CD4-positive, alpha-beta T cell treated with Interleukin-17A for 4 hours (primary cell): ENCODE data around the gene CPNE5.
"Not testable (repeated sequence)": the region's sequence is repeated elsewhere in the genome, so short reads cannot be mapped to it uniquely, and the experiment has no call there.

Experiments
- DNase-seq: peaks from one replicate; pipeline ENCODE4 v3.0.0-alpha.2; 2020; ENCODE audit warnings: mixed read lengths

The CPNE5 gene

GRCh38 chr6:36813047-36813446 is 26.2 kb downstream of the CPNE5 start:
- not testable (repeated sequence) for DNase-seq

GRCh38 chr6:36809941-36810803 is 29.1 kb downstream of the CPNE5 start:
- no peak for DNase-seq

- no peak for DNase-seq
Measured at GRCh38 chr6:36809156-36809555, 30.1 kb downstream of the CPNE5 start.

- no peak for DNase-seq
Measured at GRCh38 chr6:36808634-36809033, 30.6 kb downstream of the CPNE5 start.

GRCh38 chr6:36807750-36808149 is 31.5 kb downstream of the CPNE5 start:
- no peak for DNase-seq

DNA sequence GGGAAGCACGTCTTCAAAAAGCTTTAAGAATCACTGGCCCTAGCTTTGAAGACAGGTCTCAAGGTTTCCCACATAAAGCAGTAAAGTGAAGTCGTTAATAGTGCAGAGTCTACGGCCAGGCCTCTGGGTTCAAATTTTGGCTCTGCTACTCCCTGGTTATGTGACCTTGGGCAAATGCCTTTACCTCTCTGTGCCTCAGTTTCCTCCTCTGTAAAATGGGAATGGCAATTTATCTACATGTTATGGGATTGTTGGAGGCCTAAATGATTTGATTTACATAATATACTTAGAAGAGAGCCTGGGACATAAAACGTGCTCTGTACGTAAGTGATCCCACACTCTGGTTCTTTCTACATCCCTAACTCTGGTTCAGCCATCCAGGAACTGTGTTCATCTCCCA is 32.1 kb downstream of the CPNE5 start:
- DNase-seq: no peak

GRCh38 chr6:36805917-36806316 is 33.3 kb downstream of the CPNE5 start:
- no peak for DNase-seq

DNA sequence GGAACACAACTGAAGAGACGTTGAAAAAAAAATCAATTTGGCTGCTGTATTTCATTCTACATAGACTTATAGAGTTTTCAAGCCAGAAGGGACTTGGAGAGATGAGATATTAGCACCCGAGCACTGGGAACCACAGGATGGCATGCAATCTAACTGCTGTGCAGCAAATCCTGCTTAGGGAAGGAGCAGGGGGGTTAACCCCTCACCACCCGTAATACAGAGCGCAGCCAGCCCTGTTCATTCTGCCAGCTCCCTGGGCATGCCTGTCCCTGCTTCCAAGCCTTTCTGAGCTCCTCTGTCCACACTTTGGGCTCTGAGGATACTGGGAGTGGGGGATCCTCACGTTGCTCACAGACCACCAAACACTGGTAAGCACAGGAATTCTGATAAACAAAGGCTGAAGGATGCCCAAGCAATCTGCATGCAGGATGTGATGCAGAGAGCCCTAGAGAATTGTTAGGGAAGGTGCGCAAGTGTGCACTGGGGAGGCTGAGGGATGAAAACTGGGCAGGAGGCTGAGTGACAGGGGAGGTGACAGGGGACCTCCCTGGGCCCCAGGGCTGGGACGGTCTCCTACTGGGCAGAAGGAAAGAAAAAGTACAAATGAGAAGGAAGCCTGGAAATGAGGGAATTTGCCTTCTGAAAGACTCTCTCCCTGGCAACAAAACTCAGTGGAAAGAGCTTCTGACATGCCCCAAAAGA is 34.0 kb downstream of the CPNE5 start:
- DNase-seq: no peak

DNA sequence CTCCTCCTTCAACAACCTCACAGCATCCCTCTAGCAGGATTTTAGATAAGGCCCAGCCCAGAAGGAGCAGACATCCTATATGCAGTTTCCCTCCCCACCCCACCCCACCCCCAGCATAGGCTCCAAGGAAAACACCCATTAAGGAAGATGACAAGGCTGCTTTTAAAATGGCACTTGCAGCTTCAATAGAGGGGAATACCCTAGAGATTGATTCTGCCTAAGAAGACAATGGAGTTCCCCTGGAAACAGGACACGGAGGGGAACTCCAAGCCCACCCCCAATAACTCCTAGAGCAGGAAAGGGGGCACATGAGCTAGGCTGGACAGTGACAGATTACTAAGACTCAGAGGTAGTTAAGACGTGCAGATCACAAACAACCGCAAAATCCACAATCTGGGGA is 34.7 kb downstream of the CPNE5 start:
- DNase-seq: no peak

GRCh38 chr6:36803908-36804307 is 35.3 kb downstream of the CPNE5 start:
- no peak for DNase-seq

DNA sequence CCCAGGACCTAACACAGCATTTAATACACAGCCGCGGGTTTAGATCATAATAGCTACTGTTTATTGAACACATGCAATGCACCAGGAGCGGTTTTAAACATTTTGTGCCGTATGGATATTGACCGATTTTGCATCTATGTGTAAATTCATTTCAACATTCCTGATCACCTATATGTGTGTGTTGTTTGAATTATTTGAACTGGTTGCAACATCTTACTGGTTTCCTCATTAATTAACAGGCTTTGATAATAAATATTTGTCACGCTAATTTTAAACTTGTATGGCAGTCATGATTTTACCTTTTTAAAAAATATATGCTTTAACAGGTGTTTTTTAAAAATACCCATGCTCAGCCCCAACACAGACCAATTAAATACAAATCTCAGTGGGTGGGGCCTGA is 35.8 kb downstream of the CPNE5 start:
- DNase-seq: no peak

DNA sequence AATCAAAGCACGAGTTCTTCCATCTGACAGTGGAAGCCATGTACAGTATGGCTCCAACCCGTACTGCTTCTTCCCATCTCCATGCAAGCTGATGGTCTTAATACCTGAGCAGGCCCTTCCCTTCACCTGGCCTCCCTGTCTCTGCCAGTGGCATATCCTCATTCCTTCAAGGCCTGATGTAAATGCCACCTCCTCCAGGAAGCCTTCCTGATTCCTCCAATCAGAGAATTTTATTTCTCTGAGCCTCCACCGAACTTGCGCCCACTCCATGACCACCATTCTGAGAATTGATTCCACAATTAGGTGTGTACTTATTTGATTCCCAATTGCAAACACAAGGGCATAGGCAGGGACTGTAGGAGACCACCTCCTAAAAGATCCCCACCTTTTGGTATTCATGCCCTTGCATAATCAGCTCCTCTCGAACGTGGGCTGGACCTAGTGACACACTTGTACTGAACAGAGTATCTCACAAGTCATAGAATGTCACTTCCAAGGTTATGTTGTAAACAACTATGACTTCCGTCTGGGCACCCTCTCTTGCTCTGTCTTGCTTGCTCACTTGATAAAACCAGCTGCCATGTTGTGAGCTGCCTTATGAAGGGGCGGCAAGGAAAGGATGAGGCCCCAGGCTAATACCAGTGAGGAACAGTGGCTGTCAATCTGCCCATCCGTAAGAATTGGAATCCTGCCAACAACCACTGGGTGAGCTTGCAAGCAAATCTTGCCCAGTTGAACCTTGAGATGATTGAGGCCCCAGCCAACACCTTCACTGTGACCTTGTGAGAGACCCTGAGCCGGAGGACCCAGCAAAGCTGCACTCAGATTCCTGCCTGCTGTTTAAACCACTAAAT is 38.8 kb downstream of the CPNE5 start:
- DNase-seq: no peak

DNA sequence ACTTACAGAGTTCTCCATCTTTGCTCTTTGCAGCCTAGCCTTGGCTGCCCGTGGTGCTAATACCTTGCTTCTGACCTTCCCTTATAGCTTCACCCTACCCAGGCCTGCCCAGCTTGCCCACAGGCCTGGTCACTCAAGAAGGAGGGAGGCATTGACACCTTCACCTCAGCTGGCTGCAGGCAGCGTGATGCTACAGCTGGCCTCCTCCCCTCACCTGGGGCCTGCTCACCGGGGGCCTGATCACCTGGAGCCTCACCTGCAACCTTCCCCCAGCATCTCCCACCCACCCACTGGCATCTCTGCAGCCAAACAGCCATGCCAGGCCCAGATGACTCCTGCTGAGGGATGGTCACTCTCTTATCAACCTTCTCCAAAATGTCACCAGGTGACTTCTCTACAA is 40.4 kb downstream of the CPNE5 start:
- no peak for DNase-seq

DNA sequence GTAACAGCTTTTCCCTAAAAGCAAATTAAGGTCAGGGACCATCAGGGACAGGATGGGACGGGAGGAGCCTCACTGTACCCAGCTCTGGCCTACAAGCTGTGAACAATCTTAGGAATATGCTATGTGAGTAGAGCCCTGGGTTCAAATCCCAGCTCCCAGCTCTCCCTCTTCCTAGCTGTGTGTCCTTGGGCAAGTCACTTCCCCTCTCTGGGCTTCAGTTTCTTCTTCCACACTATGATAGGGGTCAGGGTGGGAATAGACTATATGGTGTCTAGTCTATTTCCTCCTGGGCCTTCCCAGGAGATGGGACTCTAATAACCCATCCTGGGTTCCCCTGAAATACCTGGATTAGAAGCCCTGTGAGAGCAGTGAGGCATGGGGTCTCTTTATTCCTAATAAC is 41.6 kb downstream of the CPNE5 start:
- DNase-seq: no peak

- no peak for DNase-seq
Measured at GRCh38 chr6:36797055-36797454, 42.2 kb downstream of the CPNE5 start.

GRCh38 chr6:36794713-36795065 is 44.6 kb downstream of the CPNE5 start:
- no peak for DNase-seq

DNA sequence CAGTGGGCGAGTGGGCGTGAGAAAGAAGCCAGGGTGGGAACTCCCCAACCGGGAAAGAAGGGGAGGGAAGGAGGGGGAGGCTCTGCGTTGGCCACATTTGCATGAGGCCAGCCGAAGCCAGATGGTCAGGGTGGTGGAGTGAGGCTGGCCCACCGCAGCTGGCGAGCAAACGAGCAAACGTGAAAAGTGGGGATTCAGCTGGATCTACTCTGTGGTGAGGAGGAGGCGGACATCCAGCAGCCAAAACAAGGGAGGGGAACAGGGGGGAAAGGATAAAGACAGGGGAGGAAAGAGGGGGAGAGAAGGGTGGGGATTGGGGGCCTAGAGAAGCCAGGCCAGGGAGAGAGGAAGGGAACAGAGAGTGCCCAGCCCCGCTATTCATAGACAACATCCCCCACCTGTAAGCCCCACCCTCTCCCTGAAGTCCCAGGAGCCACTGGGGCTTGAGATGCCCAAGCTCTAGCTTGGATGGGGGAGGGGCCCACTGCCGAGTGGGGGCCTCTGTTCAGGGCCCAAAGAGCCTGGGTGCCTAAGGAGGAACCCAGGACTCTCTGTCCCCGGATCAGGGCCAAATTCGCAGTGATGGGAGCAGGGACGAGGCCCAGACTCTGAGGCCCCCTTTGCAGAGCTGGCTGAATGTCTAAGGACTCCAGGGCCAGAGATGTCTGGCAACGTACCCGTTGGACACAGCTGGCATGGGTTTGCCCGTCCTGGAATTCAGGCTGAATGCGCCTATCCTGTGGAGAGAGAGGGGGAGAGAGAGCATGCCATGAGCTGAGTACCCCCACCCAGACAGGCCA is 45.1 kb downstream of the CPNE5 start:
- DNase-seq: no peak

DNA sequence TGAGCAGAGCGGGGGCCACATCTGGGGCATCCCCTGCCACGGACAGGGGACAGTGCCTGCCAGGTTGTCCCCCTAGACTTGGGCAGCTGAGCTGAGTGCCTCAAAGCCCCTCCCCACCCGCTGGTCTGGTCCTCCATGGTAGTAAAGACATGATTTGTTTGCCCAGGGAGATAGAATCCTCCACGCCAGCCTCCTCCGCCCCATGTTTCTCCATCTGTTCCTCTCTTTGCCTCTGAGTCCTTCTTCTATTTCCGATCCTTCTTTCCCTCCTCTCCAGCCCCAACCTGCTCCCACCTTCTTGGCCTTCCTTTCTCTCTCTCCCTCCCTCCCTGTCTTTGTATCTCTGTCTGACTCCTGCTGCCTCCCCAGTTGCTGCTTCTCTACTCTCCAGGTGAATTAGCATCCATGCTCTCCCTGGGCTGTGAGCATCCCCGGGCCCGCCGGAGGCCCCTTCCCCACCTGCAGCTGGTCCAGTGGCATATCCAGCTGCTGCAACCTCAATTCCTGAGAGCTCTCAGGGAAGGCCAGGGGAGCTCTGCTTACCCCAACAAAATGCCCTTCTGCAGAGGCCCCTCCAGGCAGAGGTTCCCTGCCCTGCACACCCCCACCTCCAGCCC is 45.8 kb downstream of the CPNE5 start:
- no peak for DNase-seq

- DNase-seq: no peak
Measured at GRCh38 chr6:36791521-36792135, 47.6 kb downstream of the CPNE5 start.

DNA sequence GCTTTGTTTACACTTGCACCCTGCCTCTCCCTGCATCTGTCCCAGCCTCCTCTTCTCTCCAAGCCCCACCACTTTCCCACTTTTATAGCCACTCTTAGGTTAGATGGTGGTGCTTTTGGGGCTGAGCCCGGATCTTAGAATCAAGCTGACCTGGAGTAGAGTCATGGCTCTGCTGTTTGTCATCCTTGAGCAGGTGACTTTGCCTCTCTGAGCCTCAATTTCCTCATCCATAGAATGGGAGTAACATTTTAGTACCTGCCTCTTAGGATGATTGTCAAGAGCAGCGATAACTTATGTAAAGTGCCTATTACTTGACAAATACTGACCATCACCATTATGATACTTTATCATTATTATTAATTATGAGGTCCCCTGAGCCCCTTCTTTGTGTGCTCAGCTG is 48.2 kb downstream of the CPNE5 start:
- DNase-seq: no peak

DNA sequence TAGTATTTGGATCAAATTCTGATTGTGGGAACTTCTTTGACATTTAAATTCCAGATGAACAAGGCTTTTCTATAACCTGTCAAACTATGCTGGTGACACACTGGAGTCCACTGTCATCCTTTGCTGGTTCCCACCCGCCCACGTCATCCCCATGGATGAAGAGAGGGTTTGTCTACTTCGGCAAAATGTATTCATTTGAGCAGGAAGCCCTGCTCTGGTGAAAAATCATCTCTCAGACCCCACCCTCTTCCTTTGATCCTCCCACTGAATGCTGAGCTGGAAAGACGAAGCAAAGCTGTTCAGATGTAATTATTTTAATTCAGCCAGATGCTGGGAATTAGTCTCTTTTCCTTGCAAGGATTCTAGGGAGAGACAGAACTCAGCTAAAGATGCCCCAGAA is 50.5 kb downstream of the CPNE5 start:
- DNase-seq: no peak

GRCh38 chr6:36788186-36788585 is 51.1 kb downstream of the CPNE5 start:
- no peak for DNase-seq
